HepG2 (cell line): Measurements from ENCODE around the gene TAS2R19. TPM values are rescaled to one million over a fixed set of nuclear protein-coding genes. Genes with fewer than 3 reads are reported as not detected.

Source experiments
- ATAC-seq: fragments of 200-7000 bp; cut with Tn5 transposase; 3 replicates; pipeline ENCODE4 v1.9.1; 2020; ENCODE audit warnings: mild to moderate bottlenecking, moderate library complexity
- BruUV-seq: library from RNA; stranded (reverse); fragments of 400-500 nt; replicated peaks from 2 replicates; lab custom pipeline; 2021; lab: Mats Ljungman, UMichigan
- CTCF ChIA-PET: fragments of 300-600 bp; formaldehyde crosslinking; extraction: SDS; loops from one replicate; lab custom pipeline; 2021; ENCODE audit warnings: low total read pairs, inconsistent platforms, low intra/inter-chr PET ratio; lab: Yijun Ruan, JAX
- POLR2A ChIA-PET: fragments of 350-600 bp; sonication (Branson Sonifier 250); formaldehyde crosslinking; loops from one replicate; lab custom pipeline; 2020; ENCODE audit warnings: antibody characterized with exemption, inconsistent platforms; lab: Yijun Ruan, JAX
- DNase-seq: peaks from one replicate; pipeline ENCODE4 v3.0.0-alpha.2; 2015; ENCODE audit warnings: low spot score
- FAIRE-seq: peaks from 3 replicates; lab custom pipeline; 2011; peaks lifted over from hg19 to GRCh38; lab: Jason Lieb, UNC
- H2AFZ ChIP-seq: one replicate; pipeline ENCODE4 v1.6.1; 2011; ENCODE audit warnings: low read length, inconsistent platforms
- H3K27ac ChIP-seq: fragments of 300-600 bp; 3 replicates; pipeline ENCODE4 v1.8.0; 2011; ENCODE audit warnings: mixed run types, mild to moderate bottlenecking, mixed read lengths, low read length, inconsistent platforms; ENCODE audit not compliant: insufficient read depth; ENCODE audit errors: extremely low read length
- H3K27me3 ChIP-seq, 2 experiments: fragments of 200-600 bp in 1 of 2; 2 replicates in 1 of 2; 3 replicates in 1 of 2; pipeline versions ENCODE4 v1.6.0 to v1.8.0; 2011; ENCODE audit warnings: low read length in 2 of 2, mild to moderate bottlenecking in 2 of 2, moderate library complexity in 2 of 2, inconsistent platforms in 1 of 2; ENCODE audit not compliant: insufficient read depth in 2 of 2, control insufficient read depth in 1 of 2
- H3K36me3 ChIP-seq, 2 experiments: fragments of 200-600 bp in 1 of 2; replicated peaks in 1 of 2; 2 replicates in 1 of 2; 3 replicates in 1 of 2; pipeline versions ENCODE4 v1.5.1 to v1.8.0; 2011; ENCODE audit warnings: low read length in 2 of 2, inconsistent platforms in 1 of 2; ENCODE audit not compliant: insufficient read depth in 2 of 2, control insufficient read depth in 1 of 2
- H3K4me1 ChIP-seq: 2 replicates; pipeline ENCODE4 v1.5.1; 2012; ENCODE audit warnings: low read length, inconsistent platforms; ENCODE audit not compliant: insufficient read depth
- H3K4me2 ChIP-seq: 2 replicates; pipeline ENCODE4 v1.6.0; 2011; ENCODE audit warnings: low read depth, low read length, inconsistent platforms
- H3K4me3 ChIP-seq, 3 experiments: fragments of 200-600 bp in 1 of 3; sonication (generic), shearing (Covaris generic) in 1 of 3; replicated peaks in 1 of 3; 2 replicates each; pipeline ENCODE4 v1.5.1; 2011 to 2016; ENCODE audit warnings: low read length in 3 of 3, inconsistent platforms in 2 of 3, low read depth in 2 of 3, mild to moderate bottlenecking in 2 of 3, control low read depth in 1 of 3, mixed read lengths in 1 of 3; ENCODE audit not compliant: insufficient read depth in 1 of 3
- H3K79me2 ChIP-seq: one replicate; pipeline ENCODE4 v1.6.1; 2011; ENCODE audit warnings: low read length, inconsistent platforms; ENCODE audit not compliant: insufficient read depth
- H3K9ac ChIP-seq: 2 replicates; pipeline ENCODE4 v1.6.0; 2011; ENCODE audit warnings: mild to moderate bottlenecking, low read depth, low read length, inconsistent platforms; ENCODE audit not compliant: insufficient read depth
- H3K9me3 ChIP-seq: 2 replicates; pipeline ENCODE4 v1.5.1; 2012; ENCODE audit warnings: mild to moderate bottlenecking, low read length
- H4K20me1 ChIP-seq: 2 replicates; pipeline ENCODE4 v1.6.0; 2011; ENCODE audit warnings: inconsistent platforms, mild to moderate bottlenecking, low read length, moderate library complexity; ENCODE audit not compliant: insufficient read depth
- ARNTL ChIP-seq: sonication (generic); formaldehyde crosslinking; IDR thresholded peaks from 2 replicates; pipeline ENCODE4 v1.4.0; 2020; ENCODE audit warnings: mild to moderate bottlenecking, missing genetic modification reagents
- CENPT ChIP-seq: sonication (generic); formaldehyde crosslinking; IDR thresholded peaks from 2 replicates; pipeline ENCODE4 v1.8.0; 2022; ENCODE audit warnings: low read depth, mild to moderate bottlenecking, moderate library complexity, missing genetic modification reagents
- HNRNPK ChIP-seq: fragments of 200-400 bp; formaldehyde crosslinking; IDR thresholded peaks from 2 replicates; pipeline ENCODE4 v1.6.1; 2018; ENCODE audit warnings: low read length, low read depth, moderate library complexity, mild to moderate bottlenecking; ENCODE audit not compliant: poor library complexity, severe bottlenecking
- HOXA9 ChIP-seq: sonication (generic); formaldehyde crosslinking; IDR thresholded peaks from 2 replicates; pipeline ENCODE4 v1.8.1; 2022; ENCODE audit warnings: missing genetic modification reagents, mild to moderate bottlenecking, moderate library complexity, borderline replicate concordance
- MBD4 ChIP-seq: IDR thresholded peaks from 2 replicates; pipeline ENCODE4 v1.6.1; 2012; ENCODE audit warnings: low read length, inconsistent platforms, borderline replicate concordance
- NFE2 ChIP-seq: sonication (generic); formaldehyde crosslinking; IDR thresholded peaks from 2 replicates; pipeline ENCODE4 v1.4.0; 2020; ENCODE audit warnings: missing genetic modification reagents
- RFX5 ChIP-seq: IDR thresholded peaks from 2 replicates; pipeline ENCODE4 v1.6.1; 2011; ENCODE audit warnings: low read depth, low read length, improper control_type of control experiment
- TCF12 ChIP-seq, 2 experiments: fragments of 450-650 bp in 1 of 2; sonication (generic) in 1 of 2; formaldehyde crosslinking in 1 of 2; IDR thresholded peaks; 2 replicates each; pipeline versions ENCODE4 v1.6.1 to v1.8.0; 2017 to 2022; ENCODE audit warnings: antibody characterized with exemption in 1 of 2, mild to moderate bottlenecking in 1 of 2, missing genetic modification reagents in 1 of 2, moderate library complexity in 1 of 2
- ZNF709 ChIP-seq: sonication (generic); formaldehyde crosslinking; IDR thresholded peaks from 2 replicates; pipeline ENCODE4 v1.5.0; 2020; ENCODE audit warnings: mild to moderate bottlenecking, missing genetic modification reagents
- WGBS: methylation state at CpG from one replicate; pipeline ENCODE4 v1.1.6; 2017; ENCODE audit warnings: low lambda C conversion rate; 5-methylcytosine and 5-hydroxymethylcytosine counted together
- in situ Hi-C: cut with HindIII; loops from 2 replicates; pipeline ENCODE4 v1.10.0; 2017; ENCODE audit warnings: low pct_unique_long_range_greater_than_20kb; ENCODE audit not compliant: extremely low pct_ligation_motif_present
- intact Hi-C: fragments of 100-400 bp; cut with micrococcal nuclease; formaldehyde crosslinking; loops from one replicate; pipeline ENCODE4 v1.10.0; 2022; ENCODE audit not compliant: unreplicated experiment
- polyA plus RNA-seq, 8 experiments: library from polyadenylated mRNA; depleted of rRNA in 3 of 8; stranded (reverse) in 7 of 8; unstranded in 1 of 8; fragments of >200 nt; fragmentation: Illumina TruSeq in 4 of 8; extraction: Trizol in 4 of 8; gene quantifications; 2 replicates each; pipeline versions ENCODE4 v1.2.1 to v1.2.3, GENCODE V29; 2011 to 2016; ENCODE audit warnings: low read depth in 4 of 8, missing spikeins in 1 of 8, mixed read lengths in 1 of 8; ENCODE audit not compliant: insufficient read depth in 1 of 8
- total RNA-seq, 5 experiments: library from RNA; depleted of rRNA; stranded (reverse); fragments of >200 nt; fragmentation: Illumina TruSeq; extraction: Trizol; gene quantifications; 2 replicates each; pipeline ENCODE4 v1.2.3, GENCODE V29; 2016; ENCODE audit warnings: low read depth in 1 of 5
- TF ChIP-seq, protein P1 (sequence below): sonication (generic); formaldehyde crosslinking; conservative IDR thresholded peaks from 2 replicates; pipeline ENCODE4 v1.4.0; 2020; ENCODE audit warnings: missing genetic modification reagents
- TF ChIP-seq, protein P2 (sequence below): IDR thresholded peaks from 2 replicates; pipeline ENCODE4 v1.4.0; 2020; ENCODE audit warnings: mild to moderate bottlenecking, missing genetic modification reagents
- TF ChIP-seq, protein P3 (sequence below): sonication (generic); formaldehyde crosslinking; IDR thresholded peaks from 2 replicates; pipeline ENCODE4 v1.4.0; 2020; ENCODE audit warnings: missing genetic modification reagents
- TF ChIP-seq, protein P4 (sequence below): IDR thresholded peaks from 2 replicates; pipeline ENCODE4 v1.6.1; 2018; ENCODE audit warnings: missing genetic modification reagents, mild to moderate bottlenecking, missing compliant biosample characterization

TAS2R19 gene
- total and polyA plus RNA-seq, 2 of the 13 experiments (the other 11 are each of a cell fraction or from before 2014, with no cell fraction given): 0.62 to 5.3 TPM

GRCh38 chr12:11015775-11016430, 6.5 kb downstream of the TAS2R19 start:
- WGBS: 61% methylated on average over 4 of the region's 4 CpGs
- POLR2A ChIA-PET: no interaction called here
- Histone ChIP-seq H3K4me2 (peak overlapping the region; percentile 61), H3K27ac (peak overlapping the region; percentile 68), H2AFZ (no peak overlapping the region), H4K20me1 (no peaks in the 10 kb centered on the region), H3K27me3 (no peaks in the 10 kb centered on the region), H3K9me3 (no peaks in the 10 kb centered on the region), H3K36me3 (no peaks in the 10 kb centered on the region; a peak in 1 of 5 replicates), H3K9ac (no peak overlapping the region), H3K4me1 (peaks cover 46% of the 10 kb centered on the region), H3K79me2 (no peaks in the 10 kb centered on the region), H3K4me3 (no peak overlapping the region; a peak in 1 of 6 replicates)
- CTCF ChIA-PET: no interaction called here
- intact Hi-C loops (no loop called here), in situ Hi-C loops (loop anchor here (5.0 kb wide), 1 partner anchor 56 kb away; no protein-coding TSS in a partner anchor)
- BruUV-seq: no TSS peak
- FAIRE-seq (peak; percentile 91), ATAC-seq (peak; percentile 96), DNase-seq (peak; percentile 85)
- TF ChIP-seq HOXA9 (no peak), CENPT (CRISPR knock-in tag) (no peak), NFE2 (CRISPR knock-in tag) (no peak), RFX5 (no peak), ARNTL (CRISPR knock-in tag) (peak; percentile 58; the same call in 1 of the 2 replicates), ZNF709 (CRISPR knock-in tag) (0 out of 2 replicates have a peak, but pooled peaks have one; percentile 25), HNRNPK (no peak), TCF12 (IDR thresholded peaks at IDR 0.05) (no peak), TCF12 (CRISPR knock-in tag; IDR thresholded peaks at IDR 0.05) (no peak), MBD4 (no peak)
- TF ChIP-seq, protein P1, sequence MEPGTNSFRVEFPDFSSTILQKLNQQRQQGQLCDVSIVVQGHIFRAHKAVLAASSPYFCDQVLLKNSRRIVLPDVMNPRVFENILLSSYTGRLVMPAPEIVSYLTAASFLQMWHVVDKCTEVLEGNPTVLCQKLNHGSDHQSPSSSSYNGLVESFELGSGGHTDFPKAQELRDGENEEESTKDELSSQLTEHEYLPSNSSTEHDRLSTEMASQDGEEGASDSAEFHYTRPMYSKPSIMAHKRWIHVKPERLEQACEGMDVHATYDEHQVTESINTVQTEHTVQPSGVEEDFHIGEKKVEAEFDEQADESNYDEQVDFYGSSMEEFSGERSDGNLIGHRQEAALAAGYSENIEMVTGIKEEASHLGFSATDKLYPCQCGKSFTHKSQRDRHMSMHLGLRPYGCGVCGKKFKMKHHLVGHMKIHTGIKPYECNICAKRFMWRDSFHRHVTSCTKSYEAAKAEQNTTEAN (CRISPR knock-in tag): peak; percentile 66
- TF ChIP-seq, protein P2, sequence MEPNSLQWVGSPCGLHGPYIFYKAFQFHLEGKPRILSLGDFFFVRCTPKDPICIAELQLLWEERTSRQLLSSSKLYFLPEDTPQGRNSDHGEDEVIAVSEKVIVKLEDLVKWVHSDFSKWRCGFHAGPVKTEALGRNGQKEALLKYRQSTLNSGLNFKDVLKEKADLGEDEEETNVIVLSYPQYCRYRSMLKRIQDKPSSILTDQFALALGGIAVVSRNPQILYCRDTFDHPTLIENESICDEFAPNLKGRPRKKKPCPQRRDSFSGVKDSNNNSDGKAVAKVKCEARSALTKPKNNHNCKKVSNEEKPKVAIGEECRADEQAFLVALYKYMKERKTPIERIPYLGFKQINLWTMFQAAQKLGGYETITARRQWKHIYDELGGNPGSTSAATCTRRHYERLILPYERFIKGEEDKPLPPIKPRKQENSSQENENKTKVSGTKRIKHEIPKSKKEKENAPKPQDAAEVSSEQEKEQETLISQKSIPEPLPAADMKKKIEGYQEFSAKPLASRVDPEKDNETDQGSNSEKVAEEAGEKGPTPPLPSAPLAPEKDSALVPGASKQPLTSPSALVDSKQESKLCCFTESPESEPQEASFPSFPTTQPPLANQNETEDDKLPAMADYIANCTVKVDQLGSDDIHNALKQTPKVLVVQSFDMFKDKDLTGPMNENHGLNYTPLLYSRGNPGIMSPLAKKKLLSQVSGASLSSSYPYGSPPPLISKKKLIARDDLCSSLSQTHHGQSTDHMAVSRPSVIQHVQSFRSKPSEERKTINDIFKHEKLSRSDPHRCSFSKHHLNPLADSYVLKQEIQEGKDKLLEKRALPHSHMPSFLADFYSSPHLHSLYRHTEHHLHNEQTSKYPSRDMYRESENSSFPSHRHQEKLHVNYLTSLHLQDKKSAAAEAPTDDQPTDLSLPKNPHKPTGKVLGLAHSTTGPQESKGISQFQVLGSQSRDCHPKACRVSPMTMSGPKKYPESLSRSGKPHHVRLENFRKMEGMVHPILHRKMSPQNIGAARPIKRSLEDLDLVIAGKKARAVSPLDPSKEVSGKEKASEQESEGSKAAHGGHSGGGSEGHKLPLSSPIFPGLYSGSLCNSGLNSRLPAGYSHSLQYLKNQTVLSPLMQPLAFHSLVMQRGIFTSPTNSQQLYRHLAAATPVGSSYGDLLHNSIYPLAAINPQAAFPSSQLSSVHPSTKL: peak; percentile 97
- TF ChIP-seq, protein P3, sequence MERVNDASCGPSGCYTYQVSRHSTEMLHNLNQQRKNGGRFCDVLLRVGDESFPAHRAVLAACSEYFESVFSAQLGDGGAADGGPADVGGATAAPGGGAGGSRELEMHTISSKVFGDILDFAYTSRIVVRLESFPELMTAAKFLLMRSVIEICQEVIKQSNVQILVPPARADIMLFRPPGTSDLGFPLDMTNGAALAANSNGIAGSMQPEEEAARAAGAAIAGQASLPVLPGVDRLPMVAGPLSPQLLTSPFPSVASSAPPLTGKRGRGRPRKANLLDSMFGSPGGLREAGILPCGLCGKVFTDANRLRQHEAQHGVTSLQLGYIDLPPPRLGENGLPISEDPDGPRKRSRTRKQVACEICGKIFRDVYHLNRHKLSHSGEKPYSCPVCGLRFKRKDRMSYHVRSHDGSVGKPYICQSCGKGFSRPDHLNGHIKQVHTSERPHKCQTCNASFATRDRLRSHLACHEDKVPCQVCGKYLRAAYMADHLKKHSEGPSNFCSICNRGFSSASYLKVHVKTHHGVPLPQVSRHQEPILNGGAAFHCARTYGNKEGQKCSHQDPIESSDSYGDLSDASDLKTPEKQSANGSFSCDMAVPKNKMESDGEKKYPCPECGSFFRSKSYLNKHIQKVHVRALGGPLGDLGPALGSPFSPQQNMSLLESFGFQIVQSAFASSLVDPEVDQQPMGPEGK (CRISPR knock-in tag): peak; percentile 53; the same call in 1 of the 2 replicates
- TF ChIP-seq, protein P4, sequence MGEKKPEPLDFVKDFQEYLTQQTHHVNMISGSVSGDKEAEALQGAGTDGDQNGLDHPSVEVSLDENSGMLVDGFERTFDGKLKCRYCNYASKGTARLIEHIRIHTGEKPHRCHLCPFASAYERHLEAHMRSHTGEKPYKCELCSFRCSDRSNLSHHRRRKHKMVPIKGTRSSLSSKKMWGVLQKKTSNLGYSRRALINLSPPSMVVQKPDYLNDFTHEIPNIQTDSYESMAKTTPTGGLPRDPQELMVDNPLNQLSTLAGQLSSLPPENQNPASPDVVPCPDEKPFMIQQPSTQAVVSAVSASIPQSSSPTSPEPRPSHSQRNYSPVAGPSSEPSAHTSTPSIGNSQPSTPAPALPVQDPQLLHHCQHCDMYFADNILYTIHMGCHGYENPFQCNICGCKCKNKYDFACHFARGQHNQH (CRISPR knock-in tag): peak; percentile 36; the same call in 1 of the 2 replicates
